Right lung (tissue), 5 donors: ENCODE results near the gene PGPEP1. TPM values are rescaled to one million over a fixed set of nuclear protein-coding genes. Genes with fewer than 3 reads are reported as not detected.
"Not testable (repeated sequence)": the region's sequence is repeated elsewhere in the genome, so short reads cannot be mapped to it uniquely, and the experiment has no call there.

Experiments
- DNase-seq, 2 donors: peaks; one replicate each; pipeline ENCODE4 v3.0.0-alpha.2; 2013
- polyA plus RNA-seq, 5 donors: library from polyadenylated mRNA; unstranded; fragments of 120-200 nt; gene quantifications; one replicate each; pipeline versions ENCODE4 v1.2.1 to v1.2.3, GENCODE V29; 2013; ENCODE audit warnings: inconsistent platforms in 1 of 5, low replicate concordance in 1 of 5; ENCODE audit not compliant: insufficient read length in 5 of 5, insufficient read depth in 1 of 5

Gene PGPEP1
- polyA plus RNA-seq, 5 donors, result 13.0 to 25.3 (median 20.2) TPM

- no peak for DNase-seq
Observed at GRCh38 chr19:18330868-18331267, 9.5 kb upstream of the PGPEP1 start.

GRCh38 chr19:18332917-18333530 lies 7.4 kb upstream of the PGPEP1 start:
- DNase-seq, result no peak

GRCh38 chr19:18333680-18334079 lies 6.7 kb upstream of the PGPEP1 start:
- no peak for DNase-seq

GRCh38 chr19:18336121-18336520 lies 4.3 kb upstream of the PGPEP1 start:
- DNase-seq, result no peak

- DNase-seq, result no peak
Observed at GRCh38 chr19:18338541-18338940, 1.9 kb upstream of the PGPEP1 start.

- no peak for DNase-seq
Observed at GRCh38 chr19:18339723-18340122, 675 bp upstream of the PGPEP1 start.

GRCh38 chr19:18340990-18341868 lies 831 bp downstream of the PGPEP1 start:
- no peak for DNase-seq

- no peak for DNase-seq
Observed at GRCh38 chr19:18342090-18342632, 1.8 kb downstream of the PGPEP1 start.

- DNase-seq, result no peak
Observed at GRCh38 chr19:18344582-18344950, 4.2 kb downstream of the PGPEP1 start.

- no peak for DNase-seq
Observed at GRCh38 chr19:18345296-18345695, 4.9 kb downstream of the PGPEP1 start.

GRCh38 chr19:18346091-18346490 lies 5.7 kb downstream of the PGPEP1 start:
- no peak for DNase-seq

- no peak for DNase-seq
Observed at GRCh38 chr19:18348171-18348570, 7.8 kb downstream of the PGPEP1 start.

GRCh38 chr19:18348818-18349339 lies 8.5 kb downstream of the PGPEP1 start:
- not testable (repeated sequence) for DNase-seq

- DNase-seq, result no peak
Observed at GRCh38 chr19:18349524-18350128, 9.2 kb downstream of the PGPEP1 start.

GRCh38 chr19:18350490-18350889 lies 10.1 kb downstream of the PGPEP1 start:
- no peak for DNase-seq

- no peak for DNase-seq
Observed at GRCh38 chr19:18351544-18351943, 11.1 kb downstream of the PGPEP1 start.

GRCh38 chr19:18353378-18354005 lies 13.1 kb downstream of the PGPEP1 start:
- no peak for DNase-seq

- DNase-seq, result not testable (repeated sequence)
Observed at GRCh38 chr19:18354743-18355142, 14.3 kb downstream of the PGPEP1 start.

GRCh38 chr19:18357041-18357440 lies 16.6 kb downstream of the PGPEP1 start:
- no peak for DNase-seq

- DNase-seq, result no peak
Observed at GRCh38 chr19:18361646-18362045, 21.2 kb downstream of the PGPEP1 start.

GRCh38 chr19:18362934-18363542 lies 22.6 kb downstream of the PGPEP1 start:
- DNase-seq, result no peak
